ENCODE measurements around the gene HMBS.
"Not testable (repeated sequence)": the region's sequence is repeated elsewhere in the genome, so short reads cannot be mapped to it uniquely, and the experiment has no call there.

The HMBS gene

DNA sequence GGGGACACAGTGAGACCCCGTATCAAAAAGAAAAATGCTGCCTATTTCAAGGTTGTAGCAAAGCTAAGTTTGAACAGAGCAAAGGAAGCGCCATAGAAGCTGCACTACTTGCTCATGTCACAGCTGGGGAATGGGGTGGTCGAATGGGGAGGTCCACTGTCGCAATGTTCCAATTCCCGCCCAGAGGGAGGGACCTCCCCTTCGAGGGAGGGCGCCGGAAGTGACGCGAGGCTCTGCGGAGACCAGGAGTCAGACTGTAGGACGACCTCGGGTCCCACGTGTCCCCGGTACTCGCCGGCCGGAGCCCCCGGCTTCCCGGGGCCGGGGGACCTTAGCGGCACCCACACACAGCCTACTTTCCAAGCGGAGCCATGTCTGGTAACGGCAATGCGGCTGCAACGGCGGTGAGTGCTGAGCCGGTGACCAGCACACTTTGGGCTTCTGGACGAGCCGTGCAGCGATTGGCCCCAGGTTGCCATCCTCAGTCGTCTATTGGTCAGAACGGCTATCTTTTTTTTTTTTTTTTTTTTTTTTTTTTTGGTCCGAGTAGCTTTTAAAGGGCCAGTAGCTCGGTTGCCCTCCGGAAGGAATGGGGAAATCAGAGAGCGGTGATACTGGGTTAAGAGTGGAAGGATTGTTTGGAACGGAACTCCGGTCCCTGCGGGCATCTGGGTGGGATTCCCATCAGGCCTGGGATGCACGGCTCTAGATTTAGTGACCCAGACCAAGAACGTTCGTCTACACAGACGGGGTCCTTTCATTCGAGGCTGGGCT is at the start of gene HMBS:
TSS of gene HMBS (plus strand) at position 219 of the 774 bp plus-strand sequence. CDS start at position 372, 153 bp downstream.
- H3K9me3 ChIP-seq (ENCODE audit: control insufficient read depth in 2 of 2, low read length in 2 of 2): no peaks in the 10 kb centered on the region
- no peaks in the 10 kb centered on the region for H3K27me3 ChIP-seq (ENCODE audit: control insufficient read depth in 1 of 2, insufficient read depth in 2 of 2, low read length in 2 of 2)
- peaks cover 18% of the 10 kb centered on the region for H3K4me1 ChIP-seq (ENCODE audit: control insufficient read depth, insufficient read depth, low read length)
- peak within 1 kb of the TSS; percentile 82 for H3K27ac ChIP-seq (ENCODE audit: low read length)
- H3K36me3 ChIP-seq (ENCODE audit: control insufficient read depth in 2 of 2, insufficient read depth in 2 of 2, low read length in 2 of 2): peaks cover 13 to 18% of the 10 kb centered on the region in 2 donors
- peak within 1 kb of the TSS; percentile 87 to 98 for H3K4me3 ChIP-seq (ENCODE audit: low read length in 2 of 2)
- peak within 1 kb of the TSS; percentile 79 to 88 for H3K9ac ChIP-seq (ENCODE audit: low read length in 2 of 2)

DNA sequence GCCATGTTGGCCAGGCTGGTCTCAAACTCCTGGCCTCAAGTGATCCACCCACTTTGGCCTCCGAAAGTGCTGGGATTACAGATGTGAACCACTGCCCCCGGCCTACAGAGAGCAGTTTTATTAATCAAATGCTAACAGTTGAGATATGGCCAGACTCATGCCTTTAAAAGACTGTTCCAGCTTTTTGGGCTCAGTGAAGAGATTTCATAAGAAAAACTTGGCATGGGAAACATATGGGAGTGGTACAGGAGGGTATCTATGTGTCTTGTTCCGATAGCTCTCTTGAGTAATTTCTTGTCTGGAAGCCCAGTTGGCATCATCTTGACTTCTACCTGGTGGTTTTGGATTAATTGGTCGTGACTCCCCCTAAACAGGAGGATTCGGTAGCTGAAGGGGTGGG is 45.8 kb upstream of the HMBS start:
- Histone ChIP-seq H3K36me3 (ENCODE audit: control insufficient read depth in 2 of 2, insufficient read depth in 2 of 2, low read length in 2 of 2) (no peaks in the 10 kb centered on the region), H3K9me3 (ENCODE audit: control insufficient read depth in 2 of 2, low read length in 2 of 2) (no peaks in the 10 kb centered on the region), H3K27ac (ENCODE audit: low read length) (no peak overlapping the region), H3K4me3 (ENCODE audit: low read length in 2 of 2) (no peak overlapping the region), H3K9ac (ENCODE audit: low read length in 2 of 2) (no peak overlapping the region), H3K4me1 (ENCODE audit: control insufficient read depth, insufficient read depth, low read length) (no peaks in the 10 kb centered on the region), H3K27me3 (ENCODE audit: control insufficient read depth in 1 of 2, insufficient read depth in 2 of 2, low read length in 2 of 2) (no peaks in the 10 kb centered on the region)

- not testable (repeated sequence) for H3K4me1 ChIP-seq (ENCODE audit: control insufficient read depth, insufficient read depth, low read length); H3K36me3 ChIP-seq (ENCODE audit: control insufficient read depth in 2 of 2, insufficient read depth in 2 of 2, low read length in 2 of 2); H3K4me3 ChIP-seq (ENCODE audit: low read length in 2 of 2); H3K9ac ChIP-seq (ENCODE audit: low read length in 2 of 2); H3K9me3 ChIP-seq (ENCODE audit: control insufficient read depth in 2 of 2, low read length in 2 of 2); H3K27ac ChIP-seq (ENCODE audit: low read length); H3K27me3 ChIP-seq (ENCODE audit: control insufficient read depth in 1 of 2, insufficient read depth in 2 of 2, low read length in 2 of 2)
Measured at GRCh38 chr11:119039471-119039870, 45.2 kb upstream of the HMBS start.

DNA sequence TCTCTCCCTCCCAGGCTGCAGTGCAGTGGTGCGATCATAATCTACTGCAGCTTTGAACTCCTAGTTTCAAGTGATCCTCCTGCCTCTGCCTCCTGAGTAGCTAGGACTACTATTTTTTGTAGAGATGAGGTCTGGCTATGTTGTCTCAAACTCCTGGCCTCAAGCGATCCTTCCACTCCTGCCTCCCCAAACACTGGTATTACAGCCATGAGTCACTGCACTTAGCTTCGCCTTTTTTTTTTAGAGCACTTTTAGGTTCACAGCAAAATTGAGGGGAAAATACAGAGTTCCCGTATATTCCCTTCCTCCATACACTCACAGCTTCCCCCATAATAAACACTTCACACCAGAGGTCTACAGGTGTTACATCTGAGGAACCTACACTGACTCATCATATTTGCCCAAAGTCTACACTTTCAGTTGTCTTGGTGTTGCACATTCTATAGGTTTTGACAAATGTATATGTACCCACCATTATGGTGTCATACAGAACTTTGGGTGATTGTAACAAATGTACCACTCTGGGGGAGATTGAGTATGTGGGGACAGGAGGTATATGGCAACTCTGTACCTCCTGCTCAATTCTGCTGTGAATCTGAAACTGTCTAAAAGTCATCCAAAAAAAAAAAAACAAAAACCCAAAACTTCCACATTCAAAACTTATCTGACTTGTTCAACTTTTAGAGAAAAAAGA is 42.7 kb upstream of the HMBS start:
- Histone ChIP-seq H3K9me3 (ENCODE audit: control insufficient read depth in 2 of 2, low read length in 2 of 2) (no peaks in the 10 kb centered on the region), H3K27me3 (ENCODE audit: control insufficient read depth in 1 of 2, insufficient read depth in 2 of 2, low read length in 2 of 2) (no peaks in the 10 kb centered on the region), H3K4me3 (ENCODE audit: low read length in 2 of 2) (no peak overlapping the region), H3K27ac (ENCODE audit: low read length) (no peak overlapping the region), H3K9ac (ENCODE audit: low read length in 2 of 2) (no peak overlapping the region), H3K4me1 (ENCODE audit: control insufficient read depth, insufficient read depth, low read length) (no peaks in the 10 kb centered on the region), H3K36me3 (ENCODE audit: control insufficient read depth in 2 of 2, insufficient read depth in 2 of 2, low read length in 2 of 2) (peaks cover 10 to 12% of the 10 kb centered on the region in 2 donors)

GRCh38 chr11:119042927-119043326 is 41.8 kb upstream of the HMBS start:
- no peak overlapping the region for H3K9ac ChIP-seq (ENCODE audit: low read length in 2 of 2)
- H3K4me1 ChIP-seq (ENCODE audit: control insufficient read depth, insufficient read depth, low read length): no peaks in the 10 kb centered on the region
- peaks cover 18% of the 10 kb centered on the region in 2 donors for H3K36me3 ChIP-seq (ENCODE audit: control insufficient read depth in 2 of 2, insufficient read depth in 2 of 2, low read length in 2 of 2)
- no peaks in the 10 kb centered on the region for H3K9me3 ChIP-seq (ENCODE audit: control insufficient read depth in 2 of 2, low read length in 2 of 2)
- H3K4me3 ChIP-seq (ENCODE audit: low read length in 2 of 2): no peak overlapping the region
- no peaks in the 10 kb centered on the region for H3K27me3 ChIP-seq (ENCODE audit: control insufficient read depth in 1 of 2, insufficient read depth in 2 of 2, low read length in 2 of 2)
- no peak overlapping the region for H3K27ac ChIP-seq (ENCODE audit: low read length)

DNA sequence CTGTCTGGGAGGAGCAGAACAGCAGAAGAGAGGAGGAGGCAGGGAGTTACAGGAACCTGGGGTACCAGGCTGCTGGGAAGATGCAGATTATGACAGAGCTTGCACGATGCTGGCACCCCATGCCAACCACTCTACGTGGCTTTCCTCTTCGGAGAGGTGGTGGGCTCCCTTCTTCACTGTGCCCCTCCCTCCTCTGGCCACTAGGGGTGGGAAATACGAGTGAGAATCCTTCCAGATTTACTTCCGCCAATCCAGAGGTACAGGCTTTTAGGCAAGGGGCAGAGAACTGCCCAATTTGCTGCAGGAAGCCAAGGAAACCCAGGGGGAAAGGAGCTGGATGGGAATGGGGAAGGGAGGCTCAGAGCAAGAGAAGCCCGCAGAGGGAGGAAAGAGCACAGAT is 40.0 kb upstream of the HMBS start:
- Histone ChIP-seq H3K9ac (ENCODE audit: low read length in 2 of 2) (no peak overlapping the region), H3K27me3 (ENCODE audit: control insufficient read depth in 1 of 2, insufficient read depth in 2 of 2, low read length in 2 of 2) (no peaks in the 10 kb centered on the region), H3K9me3 (ENCODE audit: control insufficient read depth in 2 of 2, low read length in 2 of 2) (no peaks in the 10 kb centered on the region), H3K4me1 (ENCODE audit: control insufficient read depth, insufficient read depth, low read length) (no peaks in the 10 kb centered on the region), H3K4me3 (ENCODE audit: low read length in 2 of 2) (no peak overlapping the region), H3K36me3 (ENCODE audit: control insufficient read depth in 2 of 2, insufficient read depth in 2 of 2, low read length in 2 of 2) (peaks cover 31 to 36% of the 10 kb centered on the region in 2 donors), H3K27ac (ENCODE audit: low read length) (no peak overlapping the region)

GRCh38 chr11:119046489-119046888 is 38.2 kb upstream of the HMBS start:
- no peak overlapping the region for H3K27ac ChIP-seq (ENCODE audit: low read length)
- no peak overlapping the region for H3K4me3 ChIP-seq (ENCODE audit: low read length in 2 of 2)
- no peaks in the 10 kb centered on the region for H3K4me1 ChIP-seq (ENCODE audit: control insufficient read depth, insufficient read depth, low read length)
- no peaks in the 10 kb centered on the region for H3K27me3 ChIP-seq (ENCODE audit: control insufficient read depth in 1 of 2, insufficient read depth in 2 of 2, low read length in 2 of 2)
- H3K9me3 ChIP-seq (ENCODE audit: control insufficient read depth in 2 of 2, low read length in 2 of 2): no peaks in the 10 kb centered on the region
- H3K36me3 ChIP-seq (ENCODE audit: control insufficient read depth in 2 of 2, insufficient read depth in 2 of 2, low read length in 2 of 2): peaks cover 40 to 45% of the 10 kb centered on the region in 2 donors
- H3K9ac ChIP-seq (ENCODE audit: low read length in 2 of 2): no peak overlapping the region

- H3K4me1 ChIP-seq (ENCODE audit: control insufficient read depth, insufficient read depth, low read length): no peaks in the 10 kb centered on the region
- no peak overlapping the region for H3K9ac ChIP-seq (ENCODE audit: low read length in 2 of 2)
- no peaks in the 10 kb centered on the region for H3K27me3 ChIP-seq (ENCODE audit: control insufficient read depth in 1 of 2, insufficient read depth in 2 of 2, low read length in 2 of 2)
- H3K27ac ChIP-seq (ENCODE audit: low read length): no peak overlapping the region
- peaks cover 47 to 52% of the 10 kb centered on the region in 2 donors for H3K36me3 ChIP-seq (ENCODE audit: control insufficient read depth in 2 of 2, insufficient read depth in 2 of 2, low read length in 2 of 2)
- H3K4me3 ChIP-seq (ENCODE audit: low read length in 2 of 2): no peak overlapping the region
- H3K9me3 ChIP-seq (ENCODE audit: control insufficient read depth in 2 of 2, low read length in 2 of 2): no peaks in the 10 kb centered on the region
Measured at GRCh38 chr11:119047205-119047604, 37.5 kb upstream of the HMBS start.

- no peak overlapping the region for H3K27ac ChIP-seq (ENCODE audit: low read length)
- no peaks in the 10 kb centered on the region for H3K27me3 ChIP-seq (ENCODE audit: control insufficient read depth in 1 of 2, insufficient read depth in 2 of 2, low read length in 2 of 2)
- peaks cover 61 to 64% of the 10 kb centered on the region in 2 donors for H3K36me3 ChIP-seq (ENCODE audit: control insufficient read depth in 2 of 2, insufficient read depth in 2 of 2, low read length in 2 of 2)
- no peaks in the 10 kb centered on the region for H3K4me1 ChIP-seq (ENCODE audit: control insufficient read depth, insufficient read depth, low read length)
- H3K9ac ChIP-seq (ENCODE audit: low read length in 2 of 2): no peak overlapping the region
- no peak overlapping the region for H3K4me3 ChIP-seq (ENCODE audit: low read length in 2 of 2)
- no peaks in the 10 kb centered on the region for H3K9me3 ChIP-seq (ENCODE audit: control insufficient read depth in 2 of 2, low read length in 2 of 2)
Measured at GRCh38 chr11:119048644-119049043, 36.0 kb upstream of the HMBS start.

GRCh38 chr11:119049081-119049480 is 35.6 kb upstream of the HMBS start:
- H3K36me3 ChIP-seq (ENCODE audit: control insufficient read depth in 2 of 2, insufficient read depth in 2 of 2, low read length in 2 of 2): peaks cover 66 to 68% of the 10 kb centered on the region in 2 donors
- no peaks in the 10 kb centered on the region for H3K9me3 ChIP-seq (ENCODE audit: control insufficient read depth in 2 of 2, low read length in 2 of 2)
- H3K4me1 ChIP-seq (ENCODE audit: control insufficient read depth, insufficient read depth, low read length): no peaks in the 10 kb centered on the region
- no peak overlapping the region for H3K9ac ChIP-seq (ENCODE audit: low read length in 2 of 2)
- H3K27me3 ChIP-seq (ENCODE audit: control insufficient read depth in 1 of 2, insufficient read depth in 2 of 2, low read length in 2 of 2): no peaks in the 10 kb centered on the region
- H3K27ac ChIP-seq (ENCODE audit: low read length): no peak overlapping the region
- no peak overlapping the region for H3K4me3 ChIP-seq (ENCODE audit: low read length in 2 of 2)

Measured in stomach smooth muscle (tissue), 2 donors.